PC-9 (cell line): Measurements from ENCODE around the gene C1orf159. TPM values are rescaled to one million over a fixed set of nuclear protein-coding genes. Genes with fewer than 3 reads are reported as not detected.

Experiments
- BruUV-seq: library from RNA; stranded (reverse); fragments of 400-500 nt; replicated peaks from 2 replicates; lab custom pipeline; 2021; lab: Mats Ljungman, UMichigan
- CTCF ChIA-PET: fragments of 300-600 bp; sonication (Branson Sonifier 250); formaldehyde crosslinking; loops from one replicate; lab custom pipeline; 2022; ENCODE audit warnings: antibody characterized with exemption; lab: Charles Lee
- POLR2A ChIA-PET: fragments of 300-600 bp; sonication (Branson Sonifier 250); formaldehyde crosslinking; loops from one replicate; lab custom pipeline; 2022; ENCODE audit warnings: antibody characterized with exemption; ENCODE audit not compliant: unreplicated experiment; lab: Charles Lee
- DNase-seq, 2 experiments: peaks; one replicate each; pipeline versions ENCODE4 v3.0.0 to v3.0.0-alpha.2; 2015 to 2022; ENCODE audit warnings: mixed read lengths in 1 of 2
- H2AFZ ChIP-seq: fragments of 200-600 bp; sonication (generic); 2 replicates; pipeline ENCODE4 v1.8.1; 2017; ENCODE audit warnings: antibody characterized with exemption
- H3F3A ChIP-seq: fragments of 200-600 bp; sonication (generic); 2 replicates; pipeline ENCODE4 v1.8.1; 2017; ENCODE audit warnings: antibody characterized with exemption, mild to moderate bottlenecking, low read depth; ENCODE audit not compliant: insufficient read depth
- H3K27ac ChIP-seq: fragments of 200-600 bp; sonication (generic); 2 replicates; pipeline ENCODE4 v1.6.1; 2016; ENCODE audit warnings: mixed run types
- H3K27me3 ChIP-seq: fragments of 200-600 bp; sonication (generic); 2 replicates; pipeline ENCODE4 v1.6.1; 2016; ENCODE audit warnings: low read depth, mixed run types; ENCODE audit not compliant: insufficient read depth
- H3K36me3 ChIP-seq: fragments of 200-600 bp; sonication (generic); 2 replicates; pipeline ENCODE4 v1.6.1; 2016; ENCODE audit warnings: low read depth, mixed run types
- H3K4me1 ChIP-seq: fragments of 200-600 bp; sonication (generic); replicated peaks from 2 replicates; pipeline ENCODE4 v1.6.1; 2016; ENCODE audit warnings: mixed run types; ENCODE audit not compliant: insufficient read depth
- H3K4me2 ChIP-seq: fragments of 200-600 bp; sonication (generic); 2 replicates; pipeline ENCODE4 v1.6.1; 2017; ENCODE audit warnings: mixed run types
- H3K4me3 ChIP-seq: fragments of 200-600 bp; sonication (generic); 2 replicates; pipeline ENCODE4 v1.6.1; 2016; ENCODE audit warnings: mixed run types
- H3K79me2 ChIP-seq: fragments of 200-600 bp; sonication (generic); 2 replicates; pipeline ENCODE4 v1.6.1; 2017; ENCODE audit warnings: low read depth, mixed run types
- H3K9me2 ChIP-seq: fragments of 200-600 bp; sonication (generic); 2 replicates; pipeline ENCODE4 v1.8.1; 2017; ENCODE audit warnings: mild to moderate bottlenecking; ENCODE audit not compliant: insufficient read depth
- H3K9me3 ChIP-seq: fragments of 200-600 bp; sonication (generic); 2 replicates; pipeline ENCODE4 v1.8.1; 2016; ENCODE audit warnings: low read depth; ENCODE audit not compliant: insufficient read depth
- H4K20me1 ChIP-seq: fragments of 200-600 bp; sonication (generic); 2 replicates; pipeline ENCODE4 v1.8.1; 2017; ENCODE audit not compliant: insufficient read depth
- EZH2 ChIP-seq: fragments of 200-600 bp; sonication (generic); IDR thresholded peaks from 2 replicates; pipeline ENCODE4 v1.8.0; 2017; ENCODE audit warnings: antibody characterized with exemption, low read depth
- intact Hi-C: fragments of 100-400 bp; cut with micrococcal nuclease; formaldehyde crosslinking; loops from one replicate; pipeline ENCODE4 v1.10.0; 2022; ENCODE audit not compliant: unreplicated experiment
- total RNA-seq: library from RNA; stranded (reverse); gene quantifications from 2 replicates; pipeline ENCODE4 v1.2.3, GENCODE V29; 2021
- TF ChIP-seq, protein P1 (sequence below): fragments of 200-600 bp; sonication (generic); conservative IDR thresholded peaks from 2 replicates; pipeline ENCODE4 v1.6.1; 2017; ENCODE audit warnings: mixed run types, antibody characterized with exemption, mild to moderate bottlenecking, moderate library complexity

Gene C1orf159
- total RNA-seq, 1 experiment from 2014 or later: 31.1 TPM

DNA sequence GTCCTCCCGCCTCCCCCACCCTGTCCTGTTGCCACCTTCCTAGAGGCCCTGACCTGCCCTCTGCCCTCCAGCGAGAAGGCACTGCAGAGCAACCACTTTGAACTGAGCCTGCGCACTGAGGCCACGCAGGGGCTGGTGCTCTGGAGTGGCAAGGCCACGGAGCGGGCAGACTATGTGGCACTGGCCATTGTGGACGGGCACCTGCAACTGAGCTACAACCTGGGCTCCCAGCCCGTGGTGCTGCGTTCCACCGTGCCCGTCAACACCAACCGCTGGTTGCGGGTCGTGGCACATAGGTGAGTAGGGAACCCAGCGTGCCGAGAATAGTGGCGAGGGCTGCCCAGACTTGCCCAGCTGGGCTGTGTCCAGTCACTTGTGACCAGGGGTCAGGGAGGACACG is 62.2 kb downstream of the C1orf159 start:
- intact Hi-C loops: no loop called here

GRCh38 chr1:1053022-1053421 is 62.9 kb downstream of the C1orf159 start:
- no TSS peak for BruUV-seq
- peaks cover 2% of the 10 kb centered on the region; the same call in 1 of the 2 replicates for H3K4me1 ChIP-seq
- DNase-seq: no peak
- H3K4me3 ChIP-seq: no peak overlapping the region
- no peak overlapping the region for H3K27ac ChIP-seq
- CTCF ChIA-PET: no interaction called here
- H3K36me3 ChIP-seq: no peaks in the 10 kb centered on the region
- H3K27me3 ChIP-seq: no peaks in the 10 kb centered on the region
- no peaks in the 10 kb centered on the region for H3K9me2 ChIP-seq
- TF ChIP-seq, protein P1, sequence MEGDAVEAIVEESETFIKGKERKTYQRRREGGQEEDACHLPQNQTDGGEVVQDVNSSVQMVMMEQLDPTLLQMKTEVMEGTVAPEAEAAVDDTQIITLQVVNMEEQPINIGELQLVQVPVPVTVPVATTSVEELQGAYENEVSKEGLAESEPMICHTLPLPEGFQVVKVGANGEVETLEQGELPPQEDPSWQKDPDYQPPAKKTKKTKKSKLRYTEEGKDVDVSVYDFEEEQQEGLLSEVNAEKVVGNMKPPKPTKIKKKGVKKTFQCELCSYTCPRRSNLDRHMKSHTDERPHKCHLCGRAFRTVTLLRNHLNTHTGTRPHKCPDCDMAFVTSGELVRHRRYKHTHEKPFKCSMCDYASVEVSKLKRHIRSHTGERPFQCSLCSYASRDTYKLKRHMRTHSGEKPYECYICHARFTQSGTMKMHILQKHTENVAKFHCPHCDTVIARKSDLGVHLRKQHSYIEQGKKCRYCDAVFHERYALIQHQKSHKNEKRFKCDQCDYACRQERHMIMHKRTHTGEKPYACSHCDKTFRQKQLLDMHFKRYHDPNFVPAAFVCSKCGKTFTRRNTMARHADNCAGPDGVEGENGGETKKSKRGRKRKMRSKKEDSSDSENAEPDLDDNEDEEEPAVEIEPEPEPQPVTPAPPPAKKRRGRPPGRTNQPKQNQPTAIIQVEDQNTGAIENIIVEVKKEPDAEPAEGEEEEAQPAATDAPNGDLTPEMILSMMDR: no peak
- TF ChIP-seq EZH2: no peak
- no peak overlapping the region for H3K4me2 ChIP-seq
- intact Hi-C loops: no loop called here
- H4K20me1 ChIP-seq: no peaks in the 10 kb centered on the region; the same call in 1 of the 2 replicates
- peaks cover 24% of the 10 kb centered on the region; the same call in 1 of the 2 replicates for H3F3A ChIP-seq
- no peaks in the 10 kb centered on the region for H3K9me3 ChIP-seq
- H3K79me2 ChIP-seq: no peaks in the 10 kb centered on the region
- H2AFZ ChIP-seq: no peak overlapping the region
- POLR2A ChIA-PET: no interaction called here

More for the DNA sequence above, 62.2 kb downstream of the C1orf159 start:
- no peaks in the 10 kb centered on the region for H3K9me3 ChIP-seq
- peaks cover 26% of the 10 kb centered on the region; the same call in 1 of the 2 replicates for H3F3A ChIP-seq
- no peak overlapping the region for H3K4me2 ChIP-seq
- peaks cover 8% of the 10 kb centered on the region; the same call in 1 of the 2 replicates for H3K4me1 ChIP-seq
- H3K27me3 ChIP-seq: no peaks in the 10 kb centered on the region
- no peak for DNase-seq
- H4K20me1 ChIP-seq: no peaks in the 10 kb centered on the region; the same call in 1 of the 2 replicates
- TF ChIP-seq, protein P1: no peak
- BruUV-seq: no TSS peak
- H2AFZ ChIP-seq: no peak overlapping the region
- H3K27ac ChIP-seq: no peak overlapping the region
- H3K36me3 ChIP-seq: no peaks in the 10 kb centered on the region
- no peaks in the 10 kb centered on the region for H3K9me2 ChIP-seq
- no peaks in the 10 kb centered on the region for H3K79me2 ChIP-seq
- H3K4me3 ChIP-seq: no peak overlapping the region
- POLR2A ChIA-PET: no interaction called here
- CTCF ChIA-PET: no interaction called here

GRCh38 chr1:1052003-1052840 is 63.7 kb downstream of the C1orf159 start:
- no peak for DNase-seq
- no peaks in the 10 kb centered on the region; the same call in 1 of the 2 replicates for H4K20me1 ChIP-seq
- H3K36me3 ChIP-seq: no peaks in the 10 kb centered on the region
- no peaks in the 10 kb centered on the region for H3K27me3 ChIP-seq
- no peak overlapping the region for H3K4me3 ChIP-seq
- peaks cover 17% of the 10 kb centered on the region; the same call in 1 of the 2 replicates for H3F3A ChIP-seq
- no peak overlapping the region for H3K4me2 ChIP-seq
- H3K9me3 ChIP-seq: no peaks in the 10 kb centered on the region
- no peak overlapping the region for H2AFZ ChIP-seq
- no peak overlapping the region for H3K27ac ChIP-seq
- BruUV-seq: no TSS peak
- ChIA-PET CTCF (no interaction called here), POLR2A (no interaction called here)
- H3K4me1 ChIP-seq: no peaks in the 10 kb centered on the region
- no peaks in the 10 kb centered on the region for H3K9me2 ChIP-seq
- H3K79me2 ChIP-seq: no peaks in the 10 kb centered on the region
- TF ChIP-seq, protein P1: no peak
- TF ChIP-seq EZH2: no peak
- intact Hi-C loops: no loop called here
